A549 (cell line): ENCODE results near the gene PLLP. TPM values are rescaled to one million over a fixed set of nuclear protein-coding genes. Genes with fewer than 3 reads are reported as not detected.

ENCODE experiments used
- ATAC-seq, 2 experiments: fragments of 200-7000 bp in 1 of 2; fragments of >200 bp in 1 of 2; cut with Nextera tagmentation in 1 of 2; cut with Tn5 transposase in 1 of 2; 3 replicates each; pipeline versions ENCODE4 v1.8.0 to v1.9.1; 2018 to 2020; ENCODE audit warnings: mild to moderate bottlenecking in 1 of 2, moderate library complexity in 1 of 2
- CTCF ChIA-PET: fragments of 300-600 bp; sonication (Branson Sonifier 250); formaldehyde crosslinking; extraction: SDS; loops from one replicate; lab custom pipeline; 2021; ENCODE audit warnings: antibody characterized with exemption, inconsistent platforms; lab: Yijun Ruan, JAX
- POLR2A ChIA-PET: fragments of 350-600 bp; formaldehyde crosslinking; extraction: SDS; loops from one replicate; lab custom pipeline; 2021; ENCODE audit warnings: antibody characterized with exemption, inconsistent platforms; lab: Yijun Ruan, JAX
- DNase-seq, 2 experiments: peaks; one replicate each; pipeline versions ENCODE4 v3.0.0 to v3.0.0-alpha.2; 2011 to 2016; ENCODE audit warnings: low read depth in 1 of 2, low spot score in 1 of 2
- FAIRE-seq: peaks from 2 replicates; lab custom pipeline; 2011; peaks lifted over from hg19 to GRCh38; lab: Jason Lieb, UNC
- H3K27ac ChIP-seq, 2 experiments: fragments of >200 bp; sonication (Bioruptor Twin); formaldehyde crosslinking; 3 replicates each; pipeline ENCODE4 v1.5.1; 2016 to 2017
- H3K4me1 ChIP-seq: fragments of >200 bp; sonication (Bioruptor Twin); formaldehyde crosslinking; 3 replicates; pipeline ENCODE4 v1.6.1; 2016
- H3K4me2 ChIP-seq: fragments of >200 bp; sonication (Bioruptor Twin); formaldehyde crosslinking; 3 replicates; pipeline ENCODE4 v1.6.1; 2016
- H3K4me3 ChIP-seq: fragments of >200 bp; sonication (Bioruptor Twin); formaldehyde crosslinking; 3 replicates; pipeline ENCODE4 v1.5.1; 2016
- H3K9me3 ChIP-seq: fragments of >200 bp; sonication (Bioruptor Twin); formaldehyde crosslinking; 3 replicates; pipeline ENCODE4 v1.6.1; 2016
- CEBPB ChIP-seq, 2 experiments: fragments of >200 bp in 1 of 2; sonication (Bioruptor Twin) in 1 of 2; formaldehyde crosslinking in 1 of 2; IDR thresholded peaks; 2 replicates each; pipeline ENCODE4 v1.6.1; 2012 to 2016
- E2F6 ChIP-seq: IDR thresholded peaks from 2 replicates; pipeline ENCODE4 v1.6.1; 2012; ENCODE audit warnings: low read depth, borderline replicate concordance
- EHF ChIP-seq: fragments of 250-450 bp; sonication (Bioruptor Pico); IDR thresholded peaks from 2 replicates; pipeline ENCODE4 v1.5.0; 2020; ENCODE audit warnings: mild to moderate bottlenecking
- EP300 ChIP-seq, 2 experiments: fragments of >200 bp; sonication (Bioruptor Twin); formaldehyde crosslinking; IDR thresholded peaks; 2 replicates in 1 of 2; 3 replicates in 1 of 2; pipeline ENCODE4 v1.6.1; 2016 to 2017
- ESRRA ChIP-seq: fragments of 150-350 bp; IDR thresholded peaks from 2 replicates; pipeline ENCODE4 v1.6.1; 2014; ENCODE audit warnings: mild to moderate bottlenecking, low read length, borderline replicate concordance
- HOXB13 ChIP-seq: fragments of 250-450 bp; sonication (Bioruptor Pico); IDR thresholded peaks from 2 replicates; pipeline ENCODE4 v1.5.0; 2020; ENCODE audit warnings: low read depth, mild to moderate bottlenecking, moderate library complexity
- MAFK ChIP-seq: fragments of 450-650 bp; IDR thresholded peaks from 2 replicates; pipeline ENCODE4 v1.6.1; 2014; ENCODE audit not compliant: partially characterized antibody
- MYC ChIP-seq: IDR thresholded peaks from 2 replicates; pipeline ENCODE4 v1.6.1; 2012; ENCODE audit warnings: mild to moderate bottlenecking, inconsistent platforms, low read length, improper control_type of control experiment, borderline replicate concordance
- NFE2L2 ChIP-seq: fragments of 150-350 bp; conservative IDR thresholded peaks from 2 replicates; pipeline ENCODE4 v1.6.1; 2014; ENCODE audit warnings: low read length
- POLR2AphosphoS2 ChIP-seq: conservative IDR thresholded peaks from 2 replicates; pipeline ENCODE4 v1.6.1; 2012; ENCODE audit warnings: low read length, improper control_type of control experiment, inconsistent platforms
- REST ChIP-seq: fragments of 200-600 bp; sonication (generic); IDR thresholded peaks from 2 replicates; pipeline ENCODE4 v1.6.1; 2016; ENCODE audit warnings: antibody characterized with exemption, mild to moderate bottlenecking, moderate library complexity
- SMC3 ChIP-seq: fragments of >200 bp; sonication (Bioruptor Twin); formaldehyde crosslinking; IDR thresholded peaks from 3 replicates; pipeline ENCODE4 v1.6.1; 2018; ENCODE audit warnings: inconsistent platforms
- TFCP2L1 ChIP-seq: fragments of 250-450 bp; sonication (Bioruptor Pico); IDR thresholded peaks from 2 replicates; pipeline ENCODE4 v1.5.0; 2021; ENCODE audit warnings: mild to moderate bottlenecking
- ZC3H11A ChIP-seq: fragments of 450-650 bp; IDR thresholded peaks from 2 replicates; pipeline ENCODE4 v1.6.1; 2014; ENCODE audit warnings: antibody characterized with exemption, mild to moderate bottlenecking
- WGBS: methylation state at CpG from one replicate; pipeline ENCODE4 v1.1.6; 2017; ENCODE audit errors: missing lambda C conversion rate; 5-methylcytosine and 5-hydroxymethylcytosine counted together
- polyA plus RNA-seq, 4 experiments: library from polyadenylated mRNA; depleted of rRNA in 3 of 4; stranded (reverse); fragments of >200 nt; fragmentation: RNase III in 1 of 4; extraction: RNeasy Plus Mini Kit Qiagen cat#74134 plus additional on column Dnase treatment in 1 of 4; gene quantifications; 2 replicates in 3 of 4; 3 replicates in 1 of 4; pipeline ENCODE4 v1.2.3, GENCODE V29; 2011 to 2017
- TF ChIP-seq, protein P1 (sequence below): fragments of 450-650 bp; IDR thresholded peaks from 2 replicates; pipeline ENCODE4 v1.6.1; 2014; ENCODE audit warnings: antibody characterized with exemption
- TF ChIP-seq, protein P2 (sequence below): fragments of 250-450 bp; sonication (Bioruptor Pico); IDR thresholded peaks from 2 replicates; pipeline ENCODE4 v1.5.0; 2021; ENCODE audit warnings: mild to moderate bottlenecking, moderate library complexity, borderline replicate concordance

Gene PLLP
- polyA plus RNA-seq, 2 of the 4 experiments (the other 2 are of a cell fraction), result 1.8 to 3.3 TPM

DNA sequence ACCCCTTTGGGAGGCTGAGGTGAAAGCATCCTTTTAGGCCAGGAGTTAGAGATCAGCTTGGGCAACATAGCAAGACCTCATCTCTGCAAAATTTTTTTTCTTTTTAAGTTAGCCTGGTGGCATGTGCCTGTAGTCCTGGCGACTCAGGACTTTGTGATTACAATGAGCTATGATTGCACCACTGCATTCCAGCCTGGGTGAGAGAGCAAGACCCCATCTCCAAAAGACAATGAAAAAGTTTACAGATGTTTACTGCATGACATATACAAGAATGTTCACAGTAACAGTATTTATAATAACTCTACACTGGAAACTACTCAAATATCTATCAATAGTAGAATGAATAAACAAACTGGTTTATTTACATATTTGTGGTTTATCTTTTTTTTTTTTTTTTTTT lies 41.0 kb upstream of the PLLP start:
- ChIA-PET POLR2A (no interaction called here), CTCF (no interaction called here)
- WGBS, result 14% methylated on average over 1 of the region's 1 CpG
- TF ChIP-seq SMC3 (no peak), REST (no peak), CEBPB (IDR thresholded peaks at IDR 0.05) (peak in 1 of 2 experiments; percentile 4; a peak in 1 of 4 replicates), EP300 (IDR thresholded peaks at IDR 0.05) (no peak), TFCP2L1 (CRISPR knock-in tag) (no peak), NFE2L2 (no peak), MAFK (no peak)
- TF ChIP-seq, protein P1, sequence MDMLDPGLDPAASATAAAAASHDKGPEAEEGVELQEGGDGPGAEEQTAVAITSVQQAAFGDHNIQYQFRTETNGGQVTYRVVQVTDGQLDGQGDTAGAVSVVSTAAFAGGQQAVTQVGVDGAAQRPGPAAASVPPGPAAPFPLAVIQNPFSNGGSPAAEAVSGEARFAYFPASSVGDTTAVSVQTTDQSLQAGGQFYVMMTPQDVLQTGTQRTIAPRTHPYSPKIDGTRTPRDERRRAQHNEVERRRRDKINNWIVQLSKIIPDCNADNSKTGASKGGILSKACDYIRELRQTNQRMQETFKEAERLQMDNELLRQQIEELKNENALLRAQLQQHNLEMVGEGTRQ, result no peak
- no peak overlapping the region for H3K4me2 ChIP-seq
- H3K9me3 ChIP-seq, result peaks cover 5% of the 10 kb centered on the region; the same call in 2 of the 3 replicates
- DNase-seq (no peak), FAIRE-seq (no peak), ATAC-seq (peak in 1 of 2 experiments; percentile 43; a peak in 1 of 6 replicates)
- H3K4me1 ChIP-seq, result no peaks in the 10 kb centered on the region
- no peak overlapping the region for H3K27ac ChIP-seq
- H3K4me3 ChIP-seq, result no peak overlapping the region

- WGBS, result 34% methylated on average over 2 of the region's 2 CpGs
- Histone ChIP-seq H3K4me2 (no peak overlapping the region), H3K27ac (no peak overlapping the region), H3K4me1 (no peaks in the 10 kb centered on the region), H3K4me3 (no peak overlapping the region), H3K9me3 (peaks cover 5% of the 10 kb centered on the region; the same call in 2 of the 3 replicates)
- FAIRE-seq, result no peak
- DNase-seq, result no peak
- TF ChIP-seq E2F6 (no peak), EHF (CRISPR knock-in tag) (no peak), POLR2AphosphoS2 (no peak), HOXB13 (CRISPR knock-in tag) (no peak), SMC3 (no peak), ZC3H11A (no peak)
- TF ChIP-seq, protein P2, sequence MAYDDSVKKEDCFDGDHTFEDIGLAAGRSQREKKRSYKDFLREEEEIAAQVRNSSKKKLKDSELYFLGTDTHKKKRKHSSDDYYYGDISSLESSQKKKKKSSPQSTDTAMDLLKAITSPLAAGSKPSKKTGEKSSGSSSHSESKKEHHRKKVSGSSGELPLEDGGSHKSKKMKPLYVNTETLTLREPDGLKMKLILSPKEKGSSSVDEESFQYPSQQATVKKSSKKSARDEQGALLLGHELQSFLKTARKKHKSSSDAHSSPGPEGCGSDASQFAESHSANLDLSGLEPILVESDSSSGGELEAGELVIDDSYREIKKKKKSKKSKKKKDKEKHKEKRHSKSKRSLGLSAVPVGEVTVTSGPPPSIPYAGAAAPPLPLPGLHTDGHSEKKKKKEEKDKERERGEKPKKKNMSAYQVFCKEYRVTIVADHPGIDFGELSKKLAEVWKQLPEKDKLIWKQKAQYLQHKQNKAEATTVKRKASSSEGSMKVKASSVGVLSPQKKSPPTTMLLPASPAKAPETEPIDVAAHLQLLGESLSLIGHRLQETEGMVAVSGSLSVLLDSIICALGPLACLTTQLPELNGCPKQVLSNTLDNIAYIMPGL (CRISPR knock-in tag), result no peak
- CTCF ChIA-PET, result no interaction called here
- POLR2A ChIA-PET, result no interaction called here
- peak in 1 of 2 experiments; percentile 30; a peak in 1 of 6 replicates for ATAC-seq
Observed at GRCh38 chr16:57324749-57325148, 40.3 kb upstream of the PLLP start.

- Histone ChIP-seq H3K4me3 (no peak overlapping the region), H3K4me1 (peaks cover 32% of the 10 kb centered on the region), H3K4me2 (no peak overlapping the region), H3K9me3 (no peaks in the 10 kb centered on the region), H3K27ac (no peak overlapping the region; a peak in 1 of 6 replicates)
- 69% methylated on average over 2 of the region's 2 CpGs for WGBS
- TF ChIP-seq ESRRA, result no peak
- TF ChIP-seq EHF (CRISPR knock-in tag), result no peak
- TF ChIP-seq MYC, result no peak
- ChIA-PET CTCF (interaction anchor here (1.2 to 5.8 kb wide), 4 partner anchors 11 to 98 kb away, joined by 3 to 43 read pairs (median 8); no protein-coding TSS in a partner anchor), POLR2A (interaction anchor here (0.6 kb wide), 1 partner anchor 15 kb away, joined by 6 read pairs; no protein-coding TSS in a partner anchor)
- FAIRE-seq, result no peak
- DNase-seq, result no peak
- ATAC-seq, result no peak
Observed at GRCh38 chr16:57319646-57320045, 35.2 kb upstream of the PLLP start.
